NK-92 treated with Interleukin-12 subunit alpha and Interleukin-12 subunit beta, amount 100 ng/mL, for 24 hours (cell line): ENCODE measurements around the gene SCRN3.
"Not testable (repeated sequence)": the region's sequence is repeated elsewhere in the genome, so short reads cannot be mapped to it uniquely, and the experiment has no call there.

ENCODE experiments used
- DNase-seq: peaks from one replicate; lab custom pipeline; 2025; lab: John Stamatoyannopoulos, UW

The SCRN3 gene, protein sequence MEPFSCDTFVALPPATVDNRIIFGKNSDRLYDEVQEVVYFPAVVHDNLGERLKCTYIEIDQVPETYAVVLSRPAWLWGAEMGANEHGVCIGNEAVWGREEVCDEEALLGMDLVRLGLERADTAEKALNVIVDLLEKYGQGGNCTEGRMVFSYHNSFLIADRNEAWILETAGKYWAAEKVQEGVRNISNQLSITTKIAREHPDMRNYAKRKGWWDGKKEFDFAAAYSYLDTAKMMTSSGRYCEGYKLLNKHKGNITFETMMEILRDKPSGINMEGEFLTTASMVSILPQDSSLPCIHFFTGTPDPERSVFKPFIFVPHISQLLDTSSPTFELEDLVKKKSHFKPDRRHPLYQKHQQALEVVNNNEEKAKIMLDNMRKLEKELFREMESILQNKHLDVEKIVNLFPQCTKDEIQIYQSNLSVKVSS

GRCh38 chr2:174395284-174395968 lies at the start of gene SCRN3:
TSS of gene SCRN3 (plus strand) at chr2:174395730. CDS start at chr2:174398284, 2,554 bp downstream.
- DNase-seq = peak; percentile 37

DNA sequence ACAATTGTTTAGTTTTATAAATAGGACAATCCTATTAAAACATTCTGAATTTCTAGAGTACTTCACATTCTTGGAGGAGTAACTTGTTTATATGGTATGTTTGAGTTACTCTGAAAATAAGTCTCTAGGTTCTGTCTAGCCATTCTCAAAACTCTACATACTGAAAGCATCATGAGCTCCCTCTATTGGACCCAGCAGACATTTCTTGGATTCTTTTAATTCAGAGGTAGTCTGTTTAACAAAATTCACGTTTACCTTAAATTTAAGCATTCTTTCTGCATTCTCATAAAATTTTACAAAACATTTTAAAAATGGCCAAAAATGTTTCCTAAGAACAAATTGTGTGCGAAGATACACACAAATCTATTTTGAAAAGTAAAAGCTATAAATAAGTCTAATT lies 45.5 kb upstream of the SCRN3 start:
- DNase-seq = no peak

DNA sequence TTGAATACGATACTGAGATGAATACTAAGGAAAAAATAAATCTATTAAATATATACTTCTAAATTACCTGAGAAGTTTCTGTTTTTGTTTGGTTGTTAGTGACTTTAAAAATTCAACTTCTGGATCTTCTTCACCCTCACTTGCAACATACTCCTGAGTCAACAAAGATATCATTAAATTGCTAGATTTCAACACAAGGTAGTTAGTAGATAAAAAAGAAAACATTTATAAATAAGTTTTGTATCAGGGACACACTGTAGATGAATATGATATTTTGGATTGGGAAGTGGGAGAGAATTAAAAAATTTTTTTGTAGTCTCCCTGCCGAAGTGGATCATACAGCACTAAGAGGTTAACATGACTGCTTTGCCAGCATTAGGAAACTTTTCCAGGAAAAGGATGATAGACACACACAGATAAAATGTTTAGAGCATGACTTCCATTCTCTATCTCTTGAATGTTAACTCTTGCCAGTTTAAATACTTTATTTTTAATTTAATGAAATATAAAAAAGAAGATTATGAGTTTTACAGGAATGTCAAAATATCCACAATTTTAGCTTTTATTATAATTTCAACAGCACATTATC lies 44.8 kb upstream of the SCRN3 start:
- DNase-seq = no peak

DNA sequence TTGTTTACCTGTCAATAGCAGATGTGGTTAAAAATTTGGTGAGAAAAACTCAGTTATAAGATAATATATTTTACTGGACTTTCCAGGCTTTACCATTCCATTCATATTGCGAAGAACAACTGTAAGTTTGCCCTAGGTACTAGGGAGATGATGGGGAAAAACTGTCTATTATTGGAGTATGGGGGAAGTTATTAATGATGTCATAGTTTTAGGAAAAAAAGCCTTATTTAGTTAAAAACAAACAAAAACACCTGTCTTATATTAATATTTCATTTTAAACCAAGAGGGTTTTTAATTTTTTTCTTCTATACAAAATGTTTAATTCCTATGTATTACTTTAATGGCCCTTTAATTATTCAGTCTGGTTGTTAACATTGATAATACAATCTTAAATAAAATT lies 42.5 kb upstream of the SCRN3 start:
- DNase-seq = no peak

- DNase-seq = no peak
Observed at GRCh38 chr2:174356347-174356746, 39.2 kb upstream of the SCRN3 start.

GRCh38 chr2:174359663-174360062 lies 35.9 kb upstream of the SCRN3 start:
- DNase-seq = not testable (repeated sequence)

GRCh38 chr2:174362949-174363348 lies 32.6 kb upstream of the SCRN3 start:
- no peak for DNase-seq

DNA sequence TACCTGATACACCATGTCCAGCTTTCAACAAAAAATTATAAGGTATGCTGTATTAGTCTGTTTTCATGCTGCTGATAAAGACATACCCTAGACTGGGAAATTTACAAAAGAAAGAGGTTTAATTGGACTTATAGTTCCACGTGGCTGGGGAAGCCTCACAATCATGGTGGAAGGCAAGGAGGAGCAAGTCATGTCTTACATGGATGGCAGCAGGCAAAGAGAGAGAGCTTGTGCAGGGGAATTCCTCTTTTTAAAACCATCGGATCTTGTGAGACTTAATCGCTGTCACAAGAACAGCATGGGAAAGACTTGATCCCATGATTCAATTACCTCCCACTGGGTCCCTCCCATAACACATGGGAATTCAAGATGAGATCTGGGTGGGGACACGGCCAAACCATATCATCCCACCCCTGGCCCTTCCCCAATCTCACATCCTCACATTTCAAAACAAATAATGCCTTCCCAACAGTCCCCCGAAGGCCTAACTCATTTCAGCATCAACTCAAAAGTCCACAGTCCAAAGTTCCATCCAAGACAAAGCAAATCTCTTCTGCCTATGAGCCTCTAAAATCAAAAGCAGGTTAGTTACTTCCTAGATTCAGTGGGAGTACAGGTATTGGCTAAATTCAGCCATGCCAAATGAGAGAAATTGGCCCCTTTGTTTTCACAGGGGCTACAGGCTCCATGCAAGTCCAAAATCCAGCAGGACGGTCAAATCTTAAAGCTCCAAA lies 31.9 kb upstream of the SCRN3 start:
- DNase-seq = not testable (repeated sequence)

DNA sequence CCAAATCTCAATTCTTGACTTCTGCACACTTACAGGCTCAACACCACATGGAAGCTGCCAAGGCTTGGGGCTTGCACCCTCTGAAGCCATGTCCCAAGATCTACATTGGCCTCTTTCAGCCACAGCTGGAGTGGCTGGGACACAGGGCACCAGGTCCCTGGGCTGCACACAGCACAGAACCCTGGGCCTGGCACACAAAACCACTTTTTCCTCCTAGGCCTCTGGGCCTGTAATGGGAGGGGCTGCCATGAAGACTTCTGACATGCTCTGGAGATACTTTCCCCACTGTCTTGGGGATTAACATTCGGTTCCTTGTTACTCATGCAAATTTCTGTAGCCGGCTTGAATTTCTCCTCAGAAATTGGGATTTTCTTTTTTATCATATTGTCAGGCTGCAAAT lies 30.9 kb upstream of the SCRN3 start:
- no peak for DNase-seq

DNA sequence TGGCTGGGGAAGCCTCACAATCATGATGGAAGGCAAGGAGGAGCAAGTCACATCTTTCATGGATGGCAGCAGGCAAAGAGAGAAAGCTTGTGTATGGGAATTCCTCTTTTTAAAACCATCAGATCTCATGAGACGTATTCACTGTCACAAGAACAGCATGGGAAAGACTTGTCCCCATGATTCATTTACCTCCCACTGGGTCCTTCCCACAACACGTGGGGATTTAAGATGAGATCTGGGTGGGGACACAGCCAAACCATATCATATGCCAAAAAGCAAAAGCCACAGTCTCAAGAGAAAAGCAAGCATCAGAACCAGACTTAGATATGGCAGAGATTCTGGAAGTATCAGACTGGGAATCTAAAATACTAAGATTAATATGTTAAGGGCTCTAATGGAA lies 30.0 kb upstream of the SCRN3 start:
- no peak for DNase-seq

DNA sequence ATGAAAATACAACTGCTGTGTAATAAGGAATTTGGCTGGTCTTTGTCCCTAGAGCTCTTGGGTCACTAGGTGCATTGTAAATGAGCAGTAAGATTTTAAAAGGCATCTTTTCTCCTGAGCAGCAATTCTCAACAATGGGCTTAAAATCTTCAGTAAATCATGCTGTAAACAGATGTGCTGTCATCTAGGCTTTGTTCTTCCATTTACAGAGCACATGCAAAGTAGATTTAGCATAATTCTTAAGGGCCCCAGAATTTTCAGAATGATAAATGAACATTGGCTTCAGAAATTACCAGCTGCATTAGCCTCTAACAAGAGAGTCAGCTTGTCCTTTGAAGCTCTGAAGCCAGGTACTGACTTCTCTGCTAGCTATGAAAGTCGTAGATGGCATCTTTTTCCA lies 26.8 kb upstream of the SCRN3 start:
- no peak for DNase-seq

DNA sequence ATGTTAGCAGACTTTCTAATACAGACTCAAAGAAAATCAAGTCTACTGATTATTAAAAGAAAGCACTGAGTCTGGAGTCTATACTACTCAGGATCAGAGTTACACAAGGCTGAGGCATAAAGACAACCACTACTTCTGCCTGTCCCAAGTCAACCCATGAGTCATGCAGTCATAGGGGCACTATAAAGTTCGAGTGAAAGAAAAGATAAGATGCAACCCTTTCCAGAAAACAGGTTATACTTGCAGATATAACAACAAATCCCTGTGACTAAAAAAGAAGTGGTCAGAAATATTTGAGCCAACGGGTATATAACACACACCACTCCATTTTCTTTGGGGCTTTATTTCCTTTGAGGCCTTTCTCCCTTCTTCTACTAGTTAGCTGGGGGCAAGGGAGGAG lies 18.6 kb upstream of the SCRN3 start:
- no peak for DNase-seq

DNA sequence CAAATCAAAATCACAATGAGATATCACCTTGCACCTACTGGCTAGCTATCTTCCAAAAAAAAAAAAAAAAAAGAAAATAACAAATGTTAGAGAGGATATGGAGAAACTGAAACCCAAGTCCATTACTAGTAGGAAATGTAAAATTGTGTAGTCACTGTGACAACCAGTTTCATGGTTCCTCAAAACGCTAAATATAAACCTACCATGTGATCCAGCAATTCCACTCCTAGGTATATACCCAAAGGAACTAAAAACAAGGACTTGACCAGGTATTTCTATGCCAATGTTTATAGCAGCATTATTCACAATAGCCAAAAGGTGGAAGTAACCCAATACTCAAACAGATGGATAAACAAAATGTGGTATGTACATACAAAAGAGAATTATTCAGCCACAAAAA lies 11.7 kb upstream of the SCRN3 start:
- no peak for DNase-seq

DNA sequence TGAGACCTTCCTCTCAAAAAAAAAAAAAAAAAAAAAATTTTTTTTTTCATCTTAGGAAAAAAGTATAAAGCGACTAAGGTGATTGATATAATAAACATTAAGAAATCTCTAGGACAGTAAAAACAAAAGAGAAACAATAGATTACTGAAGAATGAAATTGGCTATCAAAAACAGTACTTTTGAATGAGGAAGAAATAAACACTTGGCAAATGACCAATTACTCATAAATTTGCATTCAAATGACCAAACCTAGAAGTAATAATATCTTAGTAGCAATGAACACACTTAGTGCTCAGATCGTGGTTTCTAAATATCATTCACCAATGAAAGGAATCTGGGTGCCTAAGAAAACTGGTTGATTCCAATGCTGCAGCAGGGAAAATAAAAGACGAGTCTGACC lies 10.3 kb upstream of the SCRN3 start:
- DNase-seq = no peak

DNA sequence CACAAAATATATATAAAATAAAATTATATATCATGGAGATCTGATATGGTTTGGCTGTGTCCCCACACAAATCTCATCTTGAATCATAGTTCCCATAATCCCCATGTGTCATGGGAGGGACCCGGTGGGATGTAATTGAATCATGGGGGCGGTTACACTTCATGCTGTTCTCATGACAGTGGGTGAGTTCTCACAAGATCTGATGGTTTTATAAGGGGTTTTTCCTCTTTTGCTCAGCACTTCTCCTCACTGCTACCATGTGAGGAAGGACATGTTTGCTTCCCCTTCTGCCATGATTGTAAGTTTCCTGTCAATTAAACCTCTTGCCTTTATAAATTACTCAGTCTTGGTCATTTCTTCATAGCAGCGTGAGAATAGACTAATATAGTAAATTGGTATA lies 6.8 kb upstream of the SCRN3 start:
- not testable (repeated sequence) for DNase-seq

GRCh38 chr2:174389542-174389941 lies 6.0 kb upstream of the SCRN3 start:
- DNase-seq = no peak

DNA sequence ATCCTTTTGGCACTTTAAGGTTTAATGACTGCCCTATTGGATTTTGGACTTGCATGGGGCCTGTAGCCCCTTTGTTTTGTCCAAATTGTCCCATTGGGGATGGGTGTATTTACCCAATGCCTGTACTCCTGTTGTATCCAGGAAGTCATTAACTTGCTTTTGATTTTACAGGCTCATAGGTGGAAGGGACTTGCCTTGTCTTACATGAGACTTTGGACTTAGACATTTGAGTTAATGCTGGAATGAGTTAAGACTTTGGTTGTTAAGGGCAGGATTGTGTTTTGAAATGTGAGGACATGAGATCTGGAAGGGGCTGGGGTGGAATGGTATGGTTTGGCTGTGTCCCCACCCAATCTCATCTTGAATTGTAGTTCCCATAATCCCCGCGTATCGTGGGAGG lies 5.2 kb upstream of the SCRN3 start:
- not testable (repeated sequence) for DNase-seq

- no peak for DNase-seq
Observed at GRCh38 chr2:174392706-174393105, 2.8 kb upstream of the SCRN3 start.

DNA sequence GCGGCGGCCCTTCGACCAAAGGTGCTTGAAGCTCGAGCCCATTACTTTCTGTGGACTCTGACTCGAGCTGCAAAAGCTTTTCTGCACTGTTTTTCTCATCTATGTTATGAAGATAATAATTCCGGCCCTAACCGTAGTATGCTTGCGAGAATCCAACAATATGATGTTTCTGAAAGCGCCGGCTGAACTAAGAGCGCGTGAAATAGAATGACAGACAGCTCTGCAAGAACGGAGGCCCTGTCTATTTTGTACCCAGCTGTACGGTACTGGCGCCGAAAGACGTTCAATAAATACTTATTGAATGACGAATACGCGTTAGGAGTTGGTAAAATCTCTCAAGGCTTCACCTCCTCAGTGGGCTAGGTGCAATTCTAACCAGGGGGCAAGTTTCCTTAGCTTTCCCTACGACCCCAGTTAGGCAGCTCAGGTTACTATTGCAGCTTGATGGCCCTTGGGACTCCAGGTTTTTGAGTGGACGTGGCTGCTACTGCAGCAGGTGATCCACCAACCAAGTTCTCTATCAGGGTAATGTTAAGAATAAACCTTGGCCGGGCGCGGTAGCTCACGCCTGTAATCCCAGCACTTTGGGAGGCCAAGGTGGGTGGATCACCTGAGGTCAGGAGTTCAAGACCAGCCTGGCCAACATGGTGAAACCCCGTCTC lies 570 bp downstream of the SCRN3 start:
- no peak for DNase-seq

- DNase-seq = no peak
Observed at GRCh38 chr2:174397773-174398172, 2.2 kb downstream of the SCRN3 start.

DNA sequence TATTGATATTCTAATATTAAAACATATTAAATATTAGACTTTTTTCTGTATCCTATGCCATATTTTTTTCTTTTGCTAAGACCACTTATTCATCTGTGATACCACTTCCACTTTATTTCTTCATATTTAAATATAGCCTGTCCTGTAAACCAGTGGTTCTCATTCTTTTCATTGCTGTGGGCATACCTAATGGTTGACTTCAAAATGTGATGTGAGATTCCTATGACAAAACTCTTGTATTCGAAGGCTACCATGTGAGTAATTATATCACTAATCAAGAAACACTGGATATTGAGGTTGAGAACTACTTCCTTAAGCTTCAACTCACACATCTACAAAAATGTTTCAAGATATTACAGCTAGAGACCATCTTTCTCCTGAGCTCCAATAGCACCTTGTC lies 3.6 kb downstream of the SCRN3 start:
- DNase-seq = no peak

GRCh38 chr2:174400853-174401252 lies 5.3 kb downstream of the SCRN3 start:
- DNase-seq = no peak
